HCT116 (cell line): Measurements from ENCODE around the gene FBXO47.

Source experiments
- ATF3 ChIP-seq: IDR thresholded peaks from 2 replicates; pipeline ENCODE4 v1.6.1; 2012
- CTCF ChIP-seq, 3 experiments: fragments of 200-600 bp in 1 of 3; sonication (generic) in 1 of 3; IDR thresholded peaks in 2 of 3; conservative IDR thresholded peaks in 1 of 3; 2 replicates each; pipeline ENCODE4 v1.5.1; 2012 to 2017; ENCODE audit warnings: low read depth in 2 of 3, low read length in 2 of 3, antibody characterized with exemption in 1 of 3, borderline replicate concordance in 1 of 3, control low read depth in 1 of 3, mild to moderate bottlenecking in 1 of 3, mixed read lengths in 1 of 3, mixed run types in 1 of 3, moderate library complexity in 1 of 3; ENCODE audit not compliant: insufficient read depth in 1 of 3
- POLR2A ChIP-seq: IDR thresholded peaks from 2 replicates; pipeline ENCODE4 v1.7.0; 2011; ENCODE audit warnings: borderline replicate concordance; ENCODE audit not compliant: insufficient read depth, insufficient read length; ENCODE audit errors: extremely low read depth
- POLR2AphosphoS5 ChIP-seq: IDR thresholded peaks from 2 replicates; pipeline ENCODE4 v1.6.1; 2011; ENCODE audit warnings: mild to moderate bottlenecking, low read depth, low read length, moderate library complexity
- RAD21 ChIP-seq: IDR thresholded peaks from 2 replicates; pipeline ENCODE4 v1.6.1; 2012; ENCODE audit warnings: low read depth, mild to moderate bottlenecking
- SP1 ChIP-seq: IDR thresholded peaks from 2 replicates; pipeline ENCODE4 v1.6.1; 2012; ENCODE audit warnings: low read depth
- TCF7L2 ChIP-seq: IDR thresholded peaks from 2 replicates; pipeline ENCODE4 v1.7.0; 2011; ENCODE audit warnings: borderline replicate concordance, inconsistent platforms; ENCODE audit not compliant: insufficient read depth, insufficient read length; ENCODE audit errors: extremely low read depth
- YY1 ChIP-seq: IDR thresholded peaks from 2 replicates; pipeline ENCODE4 v1.6.1; 2011; ENCODE audit warnings: low read length, low read depth, moderate library complexity, mild to moderate bottlenecking; ENCODE audit not compliant: insufficient replicate concordance; ENCODE audit errors: extremely low read depth
- ZFX ChIP-seq: fragments of 450-650 bp; IDR thresholded peaks from 2 replicates; pipeline ENCODE4 v1.6.1; 2017
- TF ChIP-seq, protein P1 (sequence below): IDR thresholded peaks from 2 replicates; pipeline ENCODE4 v1.6.1; 2012; ENCODE audit warnings: low read depth
- TF ChIP-seq, protein P2 (sequence below): IDR thresholded peaks from 2 replicates; pipeline ENCODE4 v1.6.1; 2012

DNA sequence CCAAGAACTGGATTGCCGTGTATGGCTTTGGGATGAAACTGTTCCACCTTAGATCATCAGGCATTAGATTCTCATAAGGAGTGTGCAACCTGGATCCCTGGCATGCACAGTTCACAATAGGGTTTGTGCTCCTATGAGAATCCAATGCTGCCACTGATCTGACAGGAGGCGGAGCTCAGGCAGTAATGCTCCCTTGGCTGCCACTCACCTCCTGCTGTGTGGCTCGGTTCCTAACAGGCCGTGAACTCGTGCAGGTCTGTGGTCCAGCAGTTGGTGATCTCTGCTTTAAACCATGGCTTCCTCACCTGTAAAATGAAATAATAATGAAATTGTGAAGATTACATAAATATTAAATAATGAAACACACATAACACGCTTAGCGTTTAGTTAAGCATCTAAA is 45.5 kb upstream of the FBXO47 start:
- TF ChIP-seq TCF7L2 = no peak
- TF ChIP-seq, protein P1, sequence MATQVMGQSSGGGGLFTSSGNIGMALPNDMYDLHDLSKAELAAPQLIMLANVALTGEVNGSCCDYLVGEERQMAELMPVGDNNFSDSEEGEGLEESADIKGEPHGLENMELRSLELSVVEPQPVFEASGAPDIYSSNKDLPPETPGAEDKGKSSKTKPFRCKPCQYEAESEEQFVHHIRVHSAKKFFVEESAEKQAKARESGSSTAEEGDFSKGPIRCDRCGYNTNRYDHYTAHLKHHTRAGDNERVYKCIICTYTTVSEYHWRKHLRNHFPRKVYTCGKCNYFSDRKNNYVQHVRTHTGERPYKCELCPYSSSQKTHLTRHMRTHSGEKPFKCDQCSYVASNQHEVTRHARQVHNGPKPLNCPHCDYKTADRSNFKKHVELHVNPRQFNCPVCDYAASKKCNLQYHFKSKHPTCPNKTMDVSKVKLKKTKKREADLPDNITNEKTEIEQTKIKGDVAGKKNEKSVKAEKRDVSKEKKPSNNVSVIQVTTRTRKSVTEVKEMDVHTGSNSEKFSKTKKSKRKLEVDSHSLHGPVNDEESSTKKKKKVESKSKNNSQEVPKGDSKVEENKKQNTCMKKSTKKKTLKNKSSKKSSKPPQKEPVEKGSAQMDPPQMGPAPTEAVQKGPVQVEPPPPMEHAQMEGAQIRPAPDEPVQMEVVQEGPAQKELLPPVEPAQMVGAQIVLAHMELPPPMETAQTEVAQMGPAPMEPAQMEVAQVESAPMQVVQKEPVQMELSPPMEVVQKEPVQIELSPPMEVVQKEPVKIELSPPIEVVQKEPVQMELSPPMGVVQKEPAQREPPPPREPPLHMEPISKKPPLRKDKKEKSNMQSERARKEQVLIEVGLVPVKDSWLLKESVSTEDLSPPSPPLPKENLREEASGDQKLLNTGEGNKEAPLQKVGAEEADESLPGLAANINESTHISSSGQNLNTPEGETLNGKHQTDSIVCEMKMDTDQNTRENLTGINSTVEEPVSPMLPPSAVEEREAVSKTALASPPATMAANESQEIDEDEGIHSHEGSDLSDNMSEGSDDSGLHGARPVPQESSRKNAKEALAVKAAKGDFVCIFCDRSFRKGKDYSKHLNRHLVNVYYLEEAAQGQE = no peak
- no peak for TF ChIP-seq SP1
- no peak for TF ChIP-seq ATF3
- no peak for TF ChIP-seq CTCF (IDR thresholded peaks at IDR 0.05 in 2 of 3, conservative IDR thresholded peaks at IDR 0.05 in 1 of 3; ENCODE audit: borderline replicate concordance in 1 of 3, insufficient read depth in 1 of 3, low read depth in 2 of 3, low read length in 2 of 3)
- no peak for TF ChIP-seq YY1
- no peak for TF ChIP-seq ZFX
- no peak for TF ChIP-seq POLR2A
- TF ChIP-seq, protein P2, sequence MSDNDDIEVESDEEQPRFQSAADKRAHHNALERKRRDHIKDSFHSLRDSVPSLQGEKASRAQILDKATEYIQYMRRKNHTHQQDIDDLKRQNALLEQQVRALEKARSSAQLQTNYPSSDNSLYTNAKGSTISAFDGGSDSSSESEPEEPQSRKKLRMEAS = no peak
- no peak for TF ChIP-seq POLR2AphosphoS5
- no peak for TF ChIP-seq RAD21
